ENCODE results near the gene TAOK3.
"Not testable (repeated sequence)": the region's sequence is repeated elsewhere in the genome, so short reads cannot be mapped to it uniquely, and the experiment has no call there.

Gene TAOK3

DNA sequence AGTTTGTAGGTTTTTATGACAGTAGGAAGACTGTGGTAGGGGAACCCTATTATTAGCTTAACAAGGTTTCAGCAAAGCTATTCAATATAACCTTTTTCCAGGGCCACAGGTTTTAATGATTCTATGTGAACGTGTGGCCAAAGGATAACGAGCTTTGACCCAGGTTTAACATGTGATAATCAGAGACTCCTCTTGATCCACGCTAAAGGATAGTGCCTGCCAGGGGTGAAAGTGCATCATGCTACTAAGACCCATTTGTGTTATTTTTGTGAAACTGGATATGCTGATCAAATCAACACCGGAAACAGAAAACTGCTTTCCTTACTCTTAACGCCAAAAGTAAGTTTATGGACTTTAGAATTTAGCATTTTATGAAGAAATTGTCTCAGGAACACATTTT is 909 bp upstream of the TAOK3 start:
- DNase-seq, result no peak

GRCh38 chr12:118371321-118372282 is 1.1 kb downstream of the TAOK3 start:
- peak in 1 of 2 experiments; percentile 31 for DNase-seq

- no peak for DNase-seq
These were observed 2.1 kb downstream of the TAOK3 start for GRCh38 chr12:118370601-118371000.

DNA sequence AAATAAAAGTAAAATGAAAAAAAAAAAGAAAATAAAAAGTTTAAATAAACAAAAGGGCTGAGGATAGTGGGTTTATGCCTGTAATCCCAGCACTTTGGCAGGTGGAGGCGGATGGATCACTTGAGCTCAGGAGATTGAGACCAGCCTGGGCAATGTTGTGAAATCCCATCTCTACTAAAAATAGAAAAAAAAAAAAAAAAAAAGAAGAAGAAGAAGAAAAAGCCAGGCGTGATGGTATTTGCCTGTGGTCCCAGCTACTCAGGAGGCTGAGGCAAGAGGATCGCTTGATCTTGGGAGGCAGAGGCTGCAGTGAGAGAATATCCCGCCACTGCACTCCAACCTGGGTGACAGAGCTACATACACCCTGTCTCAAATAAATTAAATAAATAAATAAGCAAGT is 3.9 kb downstream of the TAOK3 start:
- DNase-seq, result no peak

GRCh38 chr12:118361889-118362288 is 10.8 kb downstream of the TAOK3 start:
- DNase-seq, result no peak

- no peak for DNase-seq
These were observed 11.7 kb downstream of the TAOK3 start for GRCh38 chr12:118361092-118361404.

GRCh38 chr12:118359541-118359915 is 13.2 kb downstream of the TAOK3 start:
- no peak for DNase-seq

GRCh38 chr12:118358612-118359540 is 13.8 kb downstream of the TAOK3 start:
- DNase-seq, result no peak

DNA sequence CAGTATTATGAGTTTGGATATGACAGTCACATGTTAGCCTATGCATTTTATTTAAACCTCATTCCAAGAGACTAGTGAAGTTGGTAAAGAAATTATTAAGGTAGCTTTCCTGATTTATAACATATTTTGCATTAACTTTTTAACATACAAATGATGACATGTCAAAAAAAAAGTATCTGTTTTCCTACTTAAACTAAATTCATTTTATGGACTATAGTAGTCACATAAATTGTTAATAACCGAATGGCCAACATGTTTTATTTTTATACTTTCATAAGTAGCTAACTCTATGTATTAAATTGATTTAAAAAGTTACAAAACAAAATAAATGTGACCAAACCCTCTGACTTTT is 14.7 kb downstream of the TAOK3 start:
- DNase-seq, result no peak

DNA sequence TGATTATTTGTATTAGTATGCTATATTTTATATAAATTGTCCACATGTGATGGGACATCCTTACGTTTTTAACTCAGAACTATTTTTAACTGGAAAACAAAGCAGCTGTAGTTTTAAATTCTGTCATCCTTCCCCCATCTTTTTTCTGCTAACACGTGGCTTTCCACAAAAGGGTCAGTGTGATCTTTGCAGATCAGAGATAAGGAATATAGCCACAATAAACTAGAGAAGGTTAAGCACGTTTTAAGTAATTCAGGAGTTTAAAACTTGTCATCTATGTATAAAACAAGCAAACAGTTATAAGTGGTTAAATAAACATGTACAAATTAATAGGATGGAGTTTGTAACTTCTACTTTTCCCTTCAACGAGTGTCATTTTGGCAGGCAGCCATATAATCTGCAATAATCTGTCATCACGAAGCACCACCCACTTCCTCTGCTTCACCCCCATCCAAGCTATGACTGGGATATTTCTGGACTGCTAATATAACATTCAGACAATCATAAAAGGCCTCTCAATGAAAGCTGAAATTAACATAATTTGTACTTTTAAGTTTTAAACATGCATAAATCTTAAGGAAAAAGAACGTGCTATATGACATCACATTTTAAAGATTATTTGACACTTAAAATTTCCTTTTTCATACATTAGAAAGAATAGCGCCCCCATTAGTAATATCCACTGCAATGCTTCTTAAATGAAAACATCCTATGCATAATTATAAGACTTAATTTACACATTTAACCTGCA is 15.3 kb downstream of the TAOK3 start:
- no peak for DNase-seq

GRCh38 chr12:118356809-118357256 is 15.9 kb downstream of the TAOK3 start:
- DNase-seq, result no peak

- DNase-seq, result no peak
These were observed 16.9 kb downstream of the TAOK3 start for GRCh38 chr12:118355843-118356242.

DNA sequence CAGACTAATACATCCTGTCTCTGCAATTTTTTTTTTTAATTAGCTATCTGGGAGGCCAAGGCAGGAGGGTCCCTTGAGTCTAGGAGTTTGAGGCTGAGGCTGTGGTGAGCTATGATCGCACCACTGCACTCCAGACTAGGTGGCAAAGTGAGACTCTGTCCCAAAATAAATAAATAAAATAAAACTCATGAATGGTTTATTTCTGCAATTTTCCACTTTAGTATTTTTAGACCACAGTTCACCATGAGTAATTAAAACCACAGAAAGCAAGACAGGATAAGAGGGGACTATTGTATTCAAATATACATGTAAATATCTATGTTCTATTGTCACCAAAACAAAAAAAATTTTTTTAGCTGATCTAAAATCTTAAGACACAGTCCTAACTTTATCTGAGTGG is 17.8 kb downstream of the TAOK3 start:
- DNase-seq, result no peak

DNA sequence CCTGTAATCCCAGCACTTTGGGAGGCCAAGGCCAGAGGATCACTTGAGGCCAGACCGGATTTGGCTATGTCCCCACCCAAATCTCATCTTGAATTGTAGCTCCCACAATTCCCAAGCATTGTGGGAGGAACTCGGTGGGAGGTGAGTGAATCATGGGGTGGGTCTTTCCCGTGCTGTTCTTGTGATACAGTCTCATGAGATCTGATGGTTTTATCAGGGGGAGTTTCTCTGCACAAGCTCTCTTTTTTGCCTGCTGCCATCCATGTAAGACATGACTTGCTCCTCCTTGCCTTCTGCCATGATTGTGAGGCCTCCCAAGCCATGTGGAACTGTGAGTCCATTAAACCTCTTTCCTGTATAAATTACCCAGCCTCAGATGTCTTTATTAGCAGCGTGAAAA is 18.2 kb downstream of the TAOK3 start:
- not testable (repeated sequence) for DNase-seq

DNA sequence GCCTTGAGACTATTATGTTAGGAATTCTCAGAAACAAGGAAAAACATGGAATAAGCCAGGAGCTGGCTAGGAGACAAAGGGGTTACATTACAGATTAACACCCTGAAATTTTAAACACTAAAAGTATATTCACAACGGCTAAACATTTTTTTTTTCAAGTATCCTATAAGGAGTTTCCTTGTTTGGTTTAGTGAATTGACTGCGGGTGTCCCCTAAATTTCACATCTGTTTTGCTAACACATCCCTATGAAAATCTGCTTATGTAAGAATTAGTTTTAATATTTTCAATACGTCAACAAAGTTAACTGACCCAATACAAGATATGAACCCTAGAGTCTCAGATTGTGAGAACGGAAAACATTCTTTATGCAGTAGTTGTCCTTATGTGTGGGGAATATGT is 19.0 kb downstream of the TAOK3 start:
- no peak for DNase-seq

GRCh38 chr12:118350908-118351559 is 21.7 kb downstream of the TAOK3 start:
- DNase-seq, result no peak

- DNase-seq, result no peak
These were observed 24.8 kb downstream of the TAOK3 start for GRCh38 chr12:118347916-118348315.

- DNase-seq, result no peak
These were observed 25.8 kb downstream of the TAOK3 start for GRCh38 chr12:118346895-118347294.

- DNase-seq, result no peak
These were observed 27.4 kb downstream of the TAOK3 start for GRCh38 chr12:118345355-118345754.

GRCh38 chr12:118344829-118345228 is 27.9 kb downstream of the TAOK3 start:
- no peak for DNase-seq

GRCh38 chr12:118342090-118342489 is 30.6 kb downstream of the TAOK3 start:
- no peak for DNase-seq

DNA sequence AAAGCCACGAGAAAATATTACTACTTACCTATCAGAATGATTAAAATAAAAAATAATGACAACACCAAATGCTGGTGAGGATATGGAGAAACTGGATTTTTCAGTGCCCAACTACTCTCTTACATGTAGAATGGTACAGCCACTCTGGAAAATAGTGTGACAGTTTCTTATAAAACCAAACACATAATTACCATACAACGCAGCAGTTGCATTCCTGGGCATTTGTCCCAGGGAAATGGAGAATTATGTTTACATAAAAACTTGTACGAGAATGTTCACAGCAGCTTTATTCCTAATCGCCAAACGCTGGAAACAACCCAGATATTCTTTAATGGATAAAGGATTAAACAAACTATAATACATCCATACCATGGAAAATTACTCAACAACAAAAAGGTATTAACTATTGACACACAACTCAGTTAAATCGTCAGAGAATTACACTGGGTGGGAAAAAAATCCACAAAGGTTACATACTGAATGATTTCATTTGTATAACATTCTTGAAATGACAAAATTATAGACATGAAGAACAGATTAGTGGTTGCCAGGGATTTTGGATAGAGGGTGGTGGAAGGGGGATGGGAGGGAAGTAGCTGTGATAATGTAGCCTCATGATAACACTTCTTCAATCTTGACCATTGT is 35.4 kb downstream of the TAOK3 start:
- no peak for DNase-seq

Data from NCI-H524 (cell line).